ENCODE measurements around the gene KRTAP12-1. TPM values are rescaled to one million over a fixed set of nuclear protein-coding genes. Genes with fewer than 3 reads are reported as not detected.

KRTAP12-1 gene
- total RNA-seq, 6 experiments from 2014 or later = not detected

GRCh38 chr21:44658541-44658910, 23.4 kb downstream of the KRTAP12-1 start:
- H3K9me3 Mint-ChIP-seq = peaks cover 27% of the 10 kb centered on the region; the same call in 1 of the 2 replicates
- H3K36me3 Mint-ChIP-seq (ENCODE audit: low read depth) = no peaks in the 10 kb centered on the region
- H3K27me3 Mint-ChIP-seq (ENCODE audit: insufficient read depth) = peaks cover 20% of the 10 kb centered on the region
- no peaks in the 10 kb centered on the region for H3K4me1 Mint-ChIP-seq (ENCODE audit: low read depth)
- no peak for TF ChIP-seq CTCF (IDR thresholded peaks at IDR 0.05)
- H3K27ac Mint-ChIP-seq = no peak overlapping the region
- H3K4me3 Mint-ChIP-seq = no peak overlapping the region
- DNase-seq = no peak

- Mint-ChIP-seq H3K36me3 (ENCODE audit: low read depth) (no peaks in the 10 kb centered on the region), H3K4me3 (no peak within 1 kb of the TSS), H3K9me3 (peaks cover 31% of the 10 kb centered on the region; the same call in 1 of the 2 replicates), H3K27me3 (ENCODE audit: insufficient read depth) (peaks cover 21% of the 10 kb centered on the region), H3K27ac (no peak within 1 kb of the TSS), H3K4me1 (ENCODE audit: low read depth) (no peaks in the 10 kb centered on the region)
- TF ChIP-seq CTCF (IDR thresholded peaks at IDR 0.05) = no peak
- no peak for DNase-seq
Observed at GRCh38 chr21:44657635-44658540, 24.1 kb downstream of the KRTAP12-1 start, which contains the start of gene KRTAP12-3. Gene KRTAP12-3, plus strand, starts transcription at chr21:44657932. Its CDS starts 48 bp downstream, at chr21:44657980.

DNA sequence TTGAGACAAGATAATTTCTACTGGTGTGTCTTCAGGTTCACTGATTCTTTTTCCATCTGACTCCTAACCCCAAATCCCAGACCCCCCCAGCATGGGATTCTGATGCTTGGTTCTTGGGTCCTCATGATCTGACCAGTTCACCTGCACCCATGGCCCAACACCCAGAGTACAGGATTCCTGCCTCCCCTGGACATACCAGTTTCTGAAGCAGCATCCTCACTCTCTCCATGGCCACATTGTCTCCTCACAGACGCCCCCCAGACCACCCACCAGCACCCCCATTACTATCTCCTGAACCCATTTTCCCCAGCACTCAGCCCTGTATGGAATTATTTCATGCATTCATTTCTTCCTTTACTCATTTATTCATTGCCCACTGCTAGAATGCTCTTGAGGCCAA, 25.1 kb downstream of the KRTAP12-1 start:
- no peaks in the 10 kb centered on the region for H3K4me1 Mint-ChIP-seq (ENCODE audit: low read depth)
- peaks cover 21% of the 10 kb centered on the region for H3K27me3 Mint-ChIP-seq (ENCODE audit: insufficient read depth)
- no peak overlapping the region for H3K4me3 Mint-ChIP-seq
- H3K36me3 Mint-ChIP-seq (ENCODE audit: low read depth) = no peaks in the 10 kb centered on the region
- no peak for TF ChIP-seq CTCF (IDR thresholded peaks at IDR 0.05)
- no peak for DNase-seq
- peaks cover 37% of the 10 kb centered on the region; the same call in 1 of the 2 replicates for H3K9me3 Mint-ChIP-seq
- H3K27ac Mint-ChIP-seq = no peak overlapping the region

DNA sequence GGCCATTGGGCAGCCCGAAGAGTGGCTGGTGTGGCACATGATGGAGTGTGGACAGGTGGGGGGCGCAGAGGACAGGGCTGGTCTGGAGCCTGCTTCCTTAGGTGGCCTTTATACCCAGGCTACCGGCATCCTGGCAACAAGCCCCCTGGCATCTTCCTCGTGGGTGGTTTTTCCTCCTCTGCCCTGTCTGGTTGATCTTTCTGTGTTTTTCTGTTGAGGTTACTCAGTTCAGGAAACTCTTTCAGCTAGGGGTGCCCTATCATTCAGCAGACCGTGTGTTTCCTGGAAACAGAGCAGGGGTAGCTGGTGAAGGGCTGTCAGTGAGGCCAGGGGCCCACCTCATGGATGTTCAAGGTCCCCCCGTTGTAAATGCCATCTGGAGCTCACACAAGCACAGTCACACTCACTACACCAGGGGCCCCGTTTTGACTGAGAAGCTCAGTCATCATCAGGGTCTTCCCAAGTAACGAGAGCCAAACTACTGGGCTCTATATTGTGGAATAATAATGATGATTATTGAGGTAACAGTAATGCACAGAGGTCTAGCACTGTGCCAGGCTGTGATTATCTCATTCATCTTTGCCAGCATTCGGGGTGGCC, 27.3 kb downstream of the KRTAP12-1 start, which contains the start of gene KRTAP12-4:
Gene KRTAP12-4 (minus strand): TSS at position 84 of the 600 bp plus-strand sequence. CDS start 45 bp downstream, at position 39.
- no peaks in the 10 kb centered on the region for H3K36me3 Mint-ChIP-seq (ENCODE audit: low read depth)
- H3K9me3 Mint-ChIP-seq = peaks cover 41% of the 10 kb centered on the region; the same call in 1 of the 2 replicates
- peaks cover 23% of the 10 kb centered on the region for H3K27me3 Mint-ChIP-seq (ENCODE audit: insufficient read depth)
- H3K4me1 Mint-ChIP-seq (ENCODE audit: low read depth) = no peaks in the 10 kb centered on the region
- no peak within 1 kb of the TSS for H3K27ac Mint-ChIP-seq
- no peak for TF ChIP-seq CTCF (IDR thresholded peaks at IDR 0.05)
- H3K4me3 Mint-ChIP-seq = no peak within 1 kb of the TSS
- no peak for DNase-seq

- no peak for TF ChIP-seq CTCF (IDR thresholded peaks at IDR 0.05)
- Mint-ChIP-seq H3K36me3 (ENCODE audit: low read depth) (no peaks in the 10 kb centered on the region), H3K4me1 (ENCODE audit: low read depth) (no peaks in the 10 kb centered on the region), H3K9me3 (peaks cover 43% of the 10 kb centered on the region; the same call in 1 of the 2 replicates), H3K27ac (no peak overlapping the region), H3K4me3 (no peak overlapping the region), H3K27me3 (ENCODE audit: insufficient read depth) (peaks cover 23% of the 10 kb centered on the region)
- no peak for DNase-seq
Observed at GRCh38 chr21:44653656-44654575, 28.0 kb downstream of the KRTAP12-1 start.

Data from HFFc6 (cell line).